Measurements from ENCODE around the gene PEBP1.

PEBP1 gene

GRCh38 chr12:118150625-118151024 lies 14.7 kb downstream of the PEBP1 start:
- Histone ChIP-seq H3K9me3 (ENCODE audit: control insufficient read depth in 1 of 2, low read length in 2 of 2) (no peaks in the 10 kb centered on the region), H3K27me3 (ENCODE audit: control insufficient read depth in 1 of 2, insufficient read depth in 2 of 2, low read length in 2 of 2) (no peaks in the 10 kb centered on the region), H3K9ac (ENCODE audit: low read depth in 1 of 2, low read length in 2 of 2) (no peak overlapping the region), H3K4me1 (ENCODE audit: control insufficient read depth in 1 of 2, insufficient read depth in 2 of 2, low read length in 2 of 2) (peaks cover 0 to 7% of the 10 kb centered on the region in 2 donors), H3K27ac (ENCODE audit: low read depth, low read length) (no peak overlapping the region), H3K4me3 (ENCODE audit: low read depth in 1 of 2, low read length in 2 of 2) (no peak overlapping the region), H3K36me3 (ENCODE audit: control insufficient read depth in 1 of 2, insufficient read depth in 2 of 2, low read length in 2 of 2) (peaks cover 26 to 59% of the 10 kb centered on the region in 2 donors)

- Histone ChIP-seq H3K4me1 (ENCODE audit: control insufficient read depth in 1 of 2, insufficient read depth in 2 of 2, low read length in 2 of 2) (peaks cover 0 to 7% of the 10 kb centered on the region in 2 donors), H3K27ac (ENCODE audit: low read depth, low read length) (no peak overlapping the region)
Observed at GRCh38 chr12:118151755-118152154, 15.8 kb downstream of the PEBP1 start.

GRCh38 chr12:118160536-118160935 lies 24.6 kb downstream of the PEBP1 start:
- no peaks in the 10 kb centered on the region for H3K4me1 ChIP-seq (ENCODE audit: control insufficient read depth in 1 of 2, insufficient read depth in 2 of 2, low read length in 2 of 2)
- peaks cover 31 to 48% of the 10 kb centered on the region in 2 donors for H3K36me3 ChIP-seq (ENCODE audit: control insufficient read depth in 1 of 2, insufficient read depth in 2 of 2, low read length in 2 of 2)
- no peaks in the 10 kb centered on the region for H3K9me3 ChIP-seq (ENCODE audit: control insufficient read depth in 1 of 2, low read length in 2 of 2)
- no peak overlapping the region for H3K4me3 ChIP-seq (ENCODE audit: low read depth in 1 of 2, low read length in 2 of 2)
- no peaks in the 10 kb centered on the region for H3K27me3 ChIP-seq (ENCODE audit: control insufficient read depth in 1 of 2, insufficient read depth in 2 of 2, low read length in 2 of 2)
- no peak overlapping the region for H3K27ac ChIP-seq (ENCODE audit: low read depth, low read length)
- no peak overlapping the region for H3K9ac ChIP-seq (ENCODE audit: low read depth in 1 of 2, low read length in 2 of 2)

More at GRCh38 chr12:118151755-118152154, 15.8 kb downstream of the PEBP1 start:
- no peak overlapping the region for H3K9ac ChIP-seq (ENCODE audit: low read depth in 1 of 2, low read length in 2 of 2)
- no peak overlapping the region for H3K4me3 ChIP-seq (ENCODE audit: low read depth in 1 of 2, low read length in 2 of 2)
- no peaks in the 10 kb centered on the region for H3K9me3 ChIP-seq (ENCODE audit: control insufficient read depth in 1 of 2, low read length in 2 of 2)
- peaks cover 21 to 50% of the 10 kb centered on the region in 2 donors for H3K36me3 ChIP-seq (ENCODE audit: control insufficient read depth in 1 of 2, insufficient read depth in 2 of 2, low read length in 2 of 2)
- no peaks in the 10 kb centered on the region for H3K27me3 ChIP-seq (ENCODE audit: control insufficient read depth in 1 of 2, insufficient read depth in 2 of 2, low read length in 2 of 2)

GRCh38 chr12:118164798-118165486 lies 29.0 kb downstream of the PEBP1 start:
- no peak overlapping the region for H3K9ac ChIP-seq (ENCODE audit: low read depth in 1 of 2, low read length in 2 of 2)
- no peaks in the 10 kb centered on the region for H3K9me3 ChIP-seq (ENCODE audit: control insufficient read depth in 1 of 2, low read length in 2 of 2)
- no peak overlapping the region for H3K4me3 ChIP-seq (ENCODE audit: low read depth in 1 of 2, low read length in 2 of 2)
- H3K4me1 ChIP-seq (ENCODE audit: control insufficient read depth in 1 of 2, insufficient read depth in 2 of 2, low read length in 2 of 2), result no peaks in the 10 kb centered on the region
- H3K27ac ChIP-seq (ENCODE audit: low read depth, low read length), result no peak overlapping the region
- H3K36me3 ChIP-seq (ENCODE audit: control insufficient read depth in 1 of 2, insufficient read depth in 2 of 2, low read length in 2 of 2), result peaks cover 23 to 37% of the 10 kb centered on the region in 2 donors
- H3K27me3 ChIP-seq (ENCODE audit: control insufficient read depth in 1 of 2, insufficient read depth in 2 of 2, low read length in 2 of 2), result no peaks in the 10 kb centered on the region

- H3K27me3 ChIP-seq (ENCODE audit: control insufficient read depth in 1 of 2, insufficient read depth in 2 of 2, low read length in 2 of 2), result no peaks in the 10 kb centered on the region
- no peak overlapping the region for H3K9ac ChIP-seq (ENCODE audit: low read depth in 1 of 2, low read length in 2 of 2)
- H3K36me3 ChIP-seq (ENCODE audit: control insufficient read depth in 1 of 2, insufficient read depth in 2 of 2, low read length in 2 of 2), result peaks cover 22 to 36% of the 10 kb centered on the region in 2 donors
- no peak overlapping the region for H3K27ac ChIP-seq (ENCODE audit: low read depth, low read length)
- H3K4me3 ChIP-seq (ENCODE audit: low read depth in 1 of 2, low read length in 2 of 2), result no peak overlapping the region
- no peaks in the 10 kb centered on the region for H3K9me3 ChIP-seq (ENCODE audit: control insufficient read depth in 1 of 2, low read length in 2 of 2)
- no peaks in the 10 kb centered on the region for H3K4me1 ChIP-seq (ENCODE audit: control insufficient read depth in 1 of 2, insufficient read depth in 2 of 2, low read length in 2 of 2)
Observed at GRCh38 chr12:118166946-118167345, 31.0 kb downstream of the PEBP1 start.

GRCh38 chr12:118175823-118176447 lies 40.0 kb downstream of the PEBP1 start:
- Histone ChIP-seq H3K9ac (ENCODE audit: low read depth in 1 of 2, low read length in 2 of 2) (no peak overlapping the region), H3K27me3 (ENCODE audit: control insufficient read depth in 1 of 2, insufficient read depth in 2 of 2, low read length in 2 of 2) (no peaks in the 10 kb centered on the region), H3K36me3 (ENCODE audit: control insufficient read depth in 1 of 2, insufficient read depth in 2 of 2, low read length in 2 of 2) (peaks cover 38 to 74% of the 10 kb centered on the region in 2 donors), H3K4me3 (ENCODE audit: low read depth in 1 of 2, low read length in 2 of 2) (no peak overlapping the region), H3K9me3 (ENCODE audit: control insufficient read depth in 1 of 2, low read length in 2 of 2) (no peaks in the 10 kb centered on the region), H3K27ac (ENCODE audit: low read depth, low read length) (no peak overlapping the region), H3K4me1 (ENCODE audit: control insufficient read depth in 1 of 2, insufficient read depth in 2 of 2, low read length in 2 of 2) (no peaks in the 10 kb centered on the region)

GRCh38 chr12:118183155-118183554 lies 47.2 kb downstream of the PEBP1 start:
- H3K27ac ChIP-seq (ENCODE audit: low read depth, low read length), result no peak overlapping the region
- no peaks in the 10 kb centered on the region for H3K9me3 ChIP-seq (ENCODE audit: control insufficient read depth in 1 of 2, low read length in 2 of 2)
- peaks cover 6 to 31% of the 10 kb centered on the region in 2 donors for H3K36me3 ChIP-seq (ENCODE audit: control insufficient read depth in 1 of 2, insufficient read depth in 2 of 2, low read length in 2 of 2)
- H3K4me3 ChIP-seq (ENCODE audit: low read depth in 1 of 2, low read length in 2 of 2), result no peak overlapping the region
- H3K9ac ChIP-seq (ENCODE audit: low read depth in 1 of 2, low read length in 2 of 2), result no peak overlapping the region
- H3K27me3 ChIP-seq (ENCODE audit: control insufficient read depth in 1 of 2, insufficient read depth in 2 of 2, low read length in 2 of 2), result no peaks in the 10 kb centered on the region
- H3K4me1 ChIP-seq (ENCODE audit: control insufficient read depth in 1 of 2, insufficient read depth in 2 of 2, low read length in 2 of 2), result peaks cover 10 to 37% of the 10 kb centered on the region in 2 donors

- Histone ChIP-seq H3K27me3 (ENCODE audit: control insufficient read depth in 1 of 2, insufficient read depth in 2 of 2, low read length in 2 of 2) (no peaks in the 10 kb centered on the region), H3K9ac (ENCODE audit: low read depth in 1 of 2, low read length in 2 of 2) (no peak overlapping the region), H3K4me3 (ENCODE audit: low read depth in 1 of 2, low read length in 2 of 2) (no peak overlapping the region), H3K9me3 (ENCODE audit: control insufficient read depth in 1 of 2, low read length in 2 of 2) (no peaks in the 10 kb centered on the region), H3K36me3 (ENCODE audit: control insufficient read depth in 1 of 2, insufficient read depth in 2 of 2, low read length in 2 of 2) (peaks cover 7 to 27% of the 10 kb centered on the region in 2 donors), H3K27ac (ENCODE audit: low read depth, low read length) (no peak overlapping the region), H3K4me1 (ENCODE audit: control insufficient read depth in 1 of 2, insufficient read depth in 2 of 2, low read length in 2 of 2) (peaks cover 10 to 39% of the 10 kb centered on the region in 2 donors)
Observed at GRCh38 chr12:118183711-118184110, 47.8 kb downstream of the PEBP1 start.

- H3K9ac ChIP-seq (ENCODE audit: low read depth in 1 of 2, low read length in 2 of 2), result no peak overlapping the region
- peaks cover 8 to 25% of the 10 kb centered on the region in 2 donors for H3K36me3 ChIP-seq (ENCODE audit: control insufficient read depth in 1 of 2, insufficient read depth in 2 of 2, low read length in 2 of 2)
- no peak overlapping the region for H3K4me3 ChIP-seq (ENCODE audit: low read depth in 1 of 2, low read length in 2 of 2)
- no peak overlapping the region for H3K27ac ChIP-seq (ENCODE audit: low read depth, low read length)
- H3K4me1 ChIP-seq (ENCODE audit: control insufficient read depth in 1 of 2, insufficient read depth in 2 of 2, low read length in 2 of 2), result peaks cover 10 to 39% of the 10 kb centered on the region in 2 donors
- no peaks in the 10 kb centered on the region for H3K9me3 ChIP-seq (ENCODE audit: control insufficient read depth in 1 of 2, low read length in 2 of 2)
- no peaks in the 10 kb centered on the region for H3K27me3 ChIP-seq (ENCODE audit: control insufficient read depth in 1 of 2, insufficient read depth in 2 of 2, low read length in 2 of 2)
Observed at GRCh38 chr12:118185602-118186397, 49.9 kb downstream of the PEBP1 start.

All from duodenal mucosa (tissue), 2 donors.